SK-N-SH (cell line): ENCODE results near the gene ADAMTS2. TPM values are rescaled to one million over a fixed set of nuclear protein-coding genes. Genes with fewer than 3 reads are reported as not detected.
"Not testable (repeated sequence)": the region's sequence is repeated elsewhere in the genome, so short reads cannot be mapped to it uniquely, and the experiment has no call there.

ENCODE experiments used
- CTCF ChIA-PET: fragments of 300-600, 350-600 bp; formaldehyde crosslinking; extraction: SDS; loops from one replicate; lab custom pipeline; 2021; lab: Yijun Ruan, JAX
- POLR2A ChIA-PET: fragments of 350-600 bp; sonication (Branson Sonifier 250); formaldehyde crosslinking; extraction: SDS; loops from one replicate; lab custom pipeline; 2020; ENCODE audit warnings: antibody characterized with exemption, inconsistent platforms; lab: Yijun Ruan, JAX
- DNase-seq: peaks from one replicate; pipeline ENCODE4 v3.0.0; 2012
- H2AFZ ChIP-seq: fragments of 200-600 bp; sonication (generic); 2 replicates; pipeline ENCODE4 v1.8.1; 2016; ENCODE audit warnings: antibody characterized with exemption, mild to moderate bottlenecking, low read depth
- H3F3A ChIP-seq: fragments of 200-600 bp; sonication (generic); replicated peaks from 2 replicates; pipeline ENCODE3; 2016; ENCODE audit warnings: antibody characterized with exemption, mild to moderate bottlenecking; ENCODE audit not compliant: insufficient read depth
- H3K27ac ChIP-seq, 2 experiments: fragments of 200-500 bp in 1 of 2; fragments of 200-600 bp in 1 of 2; sonication (Bioruptor generic) in 1 of 2; sonication (generic), shearing (Covaris generic) in 1 of 2; 2 replicates each; pipeline versions ENCODE4 v1.5.1 to v1.6.1; 2014 to 2016; ENCODE audit warnings: low read depth in 2 of 2, inconsistent platforms in 1 of 2, low read length in 1 of 2, mild to moderate bottlenecking in 1 of 2, mixed read lengths in 1 of 2
- H3K27me3 ChIP-seq: fragments of 200-600 bp; sonication (generic), shearing (Covaris generic); 2 replicates; pipeline ENCODE4 v1.6.1; 2016; ENCODE audit warnings: mixed run types; ENCODE audit not compliant: insufficient read depth
- H3K36me3 ChIP-seq, 2 experiments: fragments of 200-500 bp in 1 of 2; fragments of 200-600 bp in 1 of 2; sonication (Bioruptor generic) in 1 of 2; sonication (generic) in 1 of 2; replicated peaks in 1 of 2; 2 replicates each; pipeline versions ENCODE3 to v1.5.1; 2014 to 2016; ENCODE audit warnings: low read length in 1 of 2, mild to moderate bottlenecking in 1 of 2; ENCODE audit not compliant: insufficient read depth in 2 of 2, control insufficient read depth in 1 of 2
- H3K4me1 ChIP-seq, 2 experiments: fragments of 200-500 bp in 1 of 2; fragments of 200-600 bp in 1 of 2; sonication (Bioruptor generic) in 1 of 2; sonication (generic), shearing (Covaris generic) in 1 of 2; 2 replicates each; pipeline versions ENCODE4 v1.5.1 to v1.6.1; 2014 to 2016; ENCODE audit warnings: low read depth in 1 of 2, low read length in 1 of 2, mixed run types in 1 of 2; ENCODE audit not compliant: insufficient read depth in 2 of 2, control insufficient read depth in 1 of 2
- H3K4me2 ChIP-seq: fragments of 200-600 bp; sonication (generic), shearing (Covaris generic); 2 replicates; pipeline ENCODE4 v1.6.1; 2017; ENCODE audit warnings: mixed run types
- H3K4me3 ChIP-seq, 2 experiments: fragments of 200-500 bp in 1 of 2; fragments of 200-600 bp in 1 of 2; sonication (Bioruptor generic) in 1 of 2; sonication (generic), shearing (Covaris generic) in 1 of 2; 2 replicates each; pipeline versions ENCODE4 v1.5.1 to v1.8.1; 2014 to 2016; ENCODE audit warnings: low read depth in 2 of 2, inconsistent platforms in 1 of 2, low read length in 1 of 2, mild to moderate bottlenecking in 1 of 2, mixed read lengths in 1 of 2, moderate library complexity in 1 of 2
- H3K79me2 ChIP-seq: fragments of 200-600 bp; sonication (generic); 2 replicates; pipeline ENCODE4 v1.8.1; 2017; ENCODE audit warnings: mild to moderate bottlenecking; ENCODE audit not compliant: insufficient read depth
- H3K9ac ChIP-seq: fragments of 200-600 bp; sonication (generic); 2 replicates; pipeline ENCODE4 v1.6.1; 2017; ENCODE audit warnings: mixed run types
- H3K9me2 ChIP-seq: fragments of 200-600 bp; sonication (generic); 2 replicates; pipeline ENCODE4 v1.6.1; 2017; ENCODE audit warnings: mixed run types
- H3K9me3 ChIP-seq: fragments of 200-600 bp; sonication (generic); 2 replicates; pipeline ENCODE4 v1.6.1; 2017; ENCODE audit warnings: mixed run types, mild to moderate bottlenecking, moderate library complexity
- H4K20me1 ChIP-seq: fragments of 200-600 bp; sonication (generic); 2 replicates; pipeline ENCODE4 v1.6.1; 2017; ENCODE audit warnings: mild to moderate bottlenecking, mixed run types; ENCODE audit not compliant: insufficient read depth
- CHD2 ChIP-seq: fragments of 150-350 bp; IDR thresholded peaks from 2 replicates; pipeline ENCODE4 v1.6.1; 2018; ENCODE audit warnings: low read length; ENCODE audit not compliant: partially characterized antibody
- FOXM1 ChIP-seq: IDR thresholded peaks from 2 replicates; pipeline ENCODE4 v1.4.0; 2012; ENCODE audit warnings: low read depth, mild to moderate bottlenecking
- GABPA ChIP-seq: IDR thresholded peaks from 2 replicates; pipeline ENCODE4 v1.4.0; 2012; ENCODE audit warnings: low read depth, mild to moderate bottlenecking
- GATA2 ChIP-seq: sonication (generic); formaldehyde crosslinking; IDR thresholded peaks from 2 replicates; pipeline ENCODE4 v1.5.0; 2020; ENCODE audit warnings: mild to moderate bottlenecking, missing genetic modification reagents
- IRF3 ChIP-seq: fragments of 150-350 bp; IDR thresholded peaks from 2 replicates; pipeline ENCODE4 v1.6.1; 2016; ENCODE audit warnings: mild to moderate bottlenecking, low read depth, low read length
- RAD21 ChIP-seq: IDR thresholded peaks from 2 replicates; pipeline ENCODE4 v1.6.1; 2012; ENCODE audit warnings: mild to moderate bottlenecking, low read length
- REST ChIP-seq: IDR thresholded peaks from 2 replicates; pipeline ENCODE4 v1.6.1; 2012; ENCODE audit warnings: mild to moderate bottlenecking, low read depth, low read length, moderate library complexity
- RXRA ChIP-seq: IDR thresholded peaks from 2 replicates; pipeline ENCODE4 v1.4.0; 2012; ENCODE audit warnings: low read depth, mild to moderate bottlenecking, borderline replicate concordance
- SIN3A ChIP-seq: IDR thresholded peaks from 2 replicates; pipeline ENCODE4 v1.6.1; 2012; ENCODE audit warnings: low read depth, mild to moderate bottlenecking, low read length, moderate library complexity, borderline replicate concordance
- SMC3 ChIP-seq: IDR thresholded peaks from 2 replicates; pipeline ENCODE4 v1.6.1; 2012; ENCODE audit warnings: low read depth, low read length, improper control_type of control experiment
- TCF12 ChIP-seq: IDR thresholded peaks from 2 replicates; pipeline ENCODE4 v1.4.0; 2012
- WGBS: methylation state at CpG from one replicate; pipeline ENCODE4 v1.1.6; 2017; ENCODE audit warnings: low lambda C conversion rate; 5-methylcytosine and 5-hydroxymethylcytosine counted together
- polyA plus RNA-seq, 3 experiments: library from polyadenylated mRNA; depleted of rRNA; stranded (reverse); fragments of >200 nt; gene quantifications; 2 replicates each; pipeline ENCODE4 v1.2.3, GENCODE V29; 2012
- TF ChIP-seq, protein P1 (sequence below): IDR thresholded peaks from 2 replicates; pipeline ENCODE4; 2012

The ADAMTS2 gene
- polyA plus RNA-seq, 1 of the 3 experiments (the other 2 are of a cell fraction) = 0.12 TPM

- Histone ChIP-seq H2AFZ (no peak overlapping the region), H4K20me1 (no peaks in the 10 kb centered on the region), H3K9me3 (no peaks in the 10 kb centered on the region), H3K9me2 (no peaks in the 10 kb centered on the region), H3K4me3 (no peak overlapping the region), H3K4me2 (no peak overlapping the region), H3K9ac (no peak overlapping the region), H3K36me3 (no peaks in the 10 kb centered on the region), H3F3A (no peaks in the 10 kb centered on the region), H3K27me3 (no peaks in the 10 kb centered on the region), H3K4me1 (peaks cover 0 to 52% of the 10 kb centered on the region in 2 experiments; a peak in 1 of 4 replicates), H3K27ac (no peak overlapping the region; a peak in 1 of 4 replicates), H3K79me2 (no peaks in the 10 kb centered on the region)
- POLR2A ChIA-PET = no interaction called here
- CTCF ChIA-PET = interaction anchor here (1.4 kb wide), 1 partner anchor 44 kb away, joined by 3 read pairs; no protein-coding TSS in a partner anchor
- WGBS = 49% methylated on average over 3 of the region's 3 CpGs
- DNase-seq = no peak
- no peak for TF ChIP-seq REST
These were observed 127.9 kb downstream of the ADAMTS2 start for GRCh38 chr5:179217356-179217755.

DNA sequence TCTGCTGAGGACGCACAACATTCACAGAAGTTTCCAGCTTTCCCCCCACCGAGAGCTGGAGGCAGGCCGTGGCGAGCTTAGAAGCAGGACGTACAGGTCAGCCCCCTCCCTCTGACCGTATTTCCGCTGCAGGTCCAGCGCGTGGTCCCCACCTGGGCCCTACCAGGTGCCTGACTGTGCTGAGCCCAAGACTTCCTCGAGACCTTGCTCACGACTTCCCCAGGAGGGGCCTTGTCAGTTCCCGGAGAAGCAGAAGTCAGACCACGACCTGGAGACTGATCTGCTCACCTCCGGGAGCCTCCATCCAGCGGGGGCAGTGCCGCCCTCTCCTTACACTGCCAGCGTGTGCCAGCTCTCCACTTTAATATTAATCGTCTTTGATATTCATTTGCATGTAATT is 128.9 kb downstream of the ADAMTS2 start:
- CTCF ChIA-PET = interaction anchor here (1.0 to 1.4 kb wide), 2 partner anchors 45 to 49 kb away, joined by 3 read pairs; no protein-coding TSS in a partner anchor
- H3K9me3 ChIP-seq, H3K36me3 ChIP-seq, H3K27me3 ChIP-seq, H3K9ac ChIP-seq, H2AFZ ChIP-seq, DNase-seq, H3K79me2 ChIP-seq, H4K20me1 ChIP-seq, H3F3A ChIP-seq, POLR2A ChIA-PET, H3K4me3 ChIP-seq, H3K27ac ChIP-seq, H3K4me2 ChIP-seq, H3K9me2 ChIP-seq: not testable (repeated sequence)
- H3K4me1 ChIP-seq = peaks cover 0 to 44% of the 10 kb centered on the region in 2 experiments; a peak in 1 of 4 replicates
- 49% methylated on average over 18 of the region's 18 CpGs for WGBS

DNA sequence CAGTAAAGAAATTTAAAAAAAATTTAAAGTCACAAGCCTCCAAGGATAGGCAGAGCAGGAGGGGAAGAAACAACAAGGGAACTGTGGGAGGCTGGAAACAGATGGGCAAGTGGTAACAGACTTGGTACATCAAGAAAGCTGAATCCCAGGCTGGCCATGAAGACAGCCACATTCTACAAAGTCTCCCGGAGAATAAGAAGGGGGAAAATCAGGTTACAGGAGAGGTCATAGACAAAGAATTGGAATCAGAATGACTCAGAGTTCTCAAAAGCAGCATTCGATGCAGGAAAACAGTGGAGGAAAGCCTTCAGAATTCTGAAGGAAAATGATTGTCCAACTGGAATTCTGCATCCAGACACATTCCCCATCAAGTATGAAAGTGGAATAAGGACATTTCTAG is 129.7 kb downstream of the ADAMTS2 start:
- no peak for TF ChIP-seq RAD21
- TF ChIP-seq GABPA = no peak
- TF ChIP-seq RXRA = no peak
- TF ChIP-seq TCF12 = no peak
- no peak for TF ChIP-seq GATA2 (CRISPR knock-in tag)
- no peak for TF ChIP-seq SMC3
- TF ChIP-seq SIN3A = no peak
- TF ChIP-seq CHD2 = no peak
- TF ChIP-seq, protein P1, sequence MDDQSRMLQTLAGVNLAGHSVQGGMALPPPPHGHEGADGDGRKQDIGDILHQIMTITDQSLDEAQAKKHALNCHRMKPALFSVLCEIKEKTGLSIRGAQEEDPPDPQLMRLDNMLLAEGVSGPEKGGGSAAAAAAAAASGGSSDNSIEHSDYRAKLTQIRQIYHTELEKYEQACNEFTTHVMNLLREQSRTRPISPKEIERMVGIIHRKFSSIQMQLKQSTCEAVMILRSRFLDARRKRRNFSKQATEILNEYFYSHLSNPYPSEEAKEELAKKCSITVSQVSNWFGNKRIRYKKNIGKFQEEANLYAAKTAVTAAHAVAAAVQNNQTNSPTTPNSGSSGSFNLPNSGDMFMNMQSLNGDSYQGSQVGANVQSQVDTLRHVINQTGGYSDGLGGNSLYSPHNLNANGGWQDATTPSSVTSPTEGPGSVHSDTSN = no peak
- no peak for TF ChIP-seq FOXM1
- no peak for TF ChIP-seq IRF3
- WGBS = 39% methylated on average over 2 of the region's 2 CpGs
- no peaks in the 10 kb centered on the region for H4K20me1 ChIP-seq
- no peaks in the 10 kb centered on the region for H3K79me2 ChIP-seq
- peaks cover 0 to 43% of the 10 kb centered on the region in 2 experiments; a peak in 1 of 4 replicates for H3K4me1 ChIP-seq
- H3K4me2 ChIP-seq = no peak overlapping the region
- no peak for DNase-seq
- H3K9me2 ChIP-seq = no peaks in the 10 kb centered on the region
- H3K27ac ChIP-seq = no peak overlapping the region
- no peak overlapping the region for H3K9ac ChIP-seq
- ChIA-PET POLR2A (no interaction called here), CTCF (interaction anchor here (1.0 kb wide), 2 partner anchors 48 kb away, joined by 3 to 4 read pairs; no protein-coding TSS in a partner anchor)
- H3K9me3 ChIP-seq = no peaks in the 10 kb centered on the region
- no peaks in the 10 kb centered on the region for H3F3A ChIP-seq
- H3K27me3 ChIP-seq = no peaks in the 10 kb centered on the region
- H2AFZ ChIP-seq = no peak overlapping the region
- H3K4me3 ChIP-seq = no peak overlapping the region
- H3K36me3 ChIP-seq = no peaks in the 10 kb centered on the region
